ENCODE data around the gene DAB2IP.

DAB2IP gene

DNA sequence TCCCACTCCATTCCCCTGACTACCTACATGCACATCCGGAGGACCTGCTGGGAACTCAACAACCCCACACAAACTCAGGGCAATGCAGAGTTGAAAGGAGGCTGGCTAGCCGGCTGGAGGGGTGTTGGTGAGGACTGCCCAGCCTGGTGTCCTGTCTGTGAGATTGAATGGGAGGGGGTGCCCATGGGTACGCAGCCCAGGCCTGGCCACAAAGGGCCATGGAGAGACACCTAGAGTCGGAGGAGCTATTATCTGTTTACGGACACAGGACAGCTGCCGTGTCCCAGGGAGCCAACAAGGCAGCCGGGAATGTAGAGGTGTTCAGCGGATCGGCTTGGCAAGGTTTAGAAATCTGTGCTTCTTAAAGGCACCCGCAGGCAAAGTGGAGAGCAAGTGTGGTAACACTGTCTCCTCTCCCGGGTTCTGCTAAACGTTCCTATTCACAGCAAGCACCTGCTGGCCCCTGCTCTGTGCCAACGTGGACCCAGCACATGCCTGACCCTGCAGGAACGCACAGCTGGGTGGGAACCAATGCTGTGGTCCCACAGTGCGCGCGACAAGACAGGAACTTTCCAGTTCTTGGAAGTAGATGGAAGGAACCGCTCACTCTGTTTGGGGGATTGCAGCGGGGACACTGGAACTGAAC lies 166.7 kb downstream of the DAB2IP start:
- no peak for DNase-seq (ENCODE audit: low read depth)

DNA sequence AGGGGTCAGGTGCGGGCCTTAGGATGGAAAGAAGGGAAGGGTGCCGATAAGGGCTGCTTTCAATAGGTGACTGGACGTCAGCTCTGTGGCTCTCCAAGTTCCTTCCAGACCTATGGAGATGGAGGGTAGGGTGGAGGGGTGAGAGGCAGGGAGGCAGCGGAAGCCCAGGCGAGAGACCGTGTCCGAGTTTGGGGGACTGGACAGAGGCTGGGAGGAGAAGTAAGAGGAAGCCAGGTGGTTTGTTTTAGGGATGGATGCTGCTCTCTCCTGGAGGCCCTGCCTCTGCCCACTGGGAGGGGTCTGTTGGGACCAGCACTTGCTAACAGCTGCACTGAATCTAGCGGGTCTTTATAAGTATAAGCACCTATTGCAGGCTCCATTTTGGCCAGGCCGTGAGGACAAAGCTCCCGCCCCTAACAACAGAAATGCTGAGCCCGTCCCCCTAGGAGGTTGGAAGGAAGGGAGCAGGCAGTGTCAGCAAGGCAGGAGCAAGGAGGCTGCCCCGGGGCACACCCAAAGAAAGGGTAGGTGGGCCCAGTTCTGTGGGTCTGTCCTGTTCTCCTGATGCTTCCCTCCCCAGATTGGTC lies 167.5 kb downstream of the DAB2IP start:
- no peak for DNase-seq (ENCODE audit: low read depth)

DNA sequence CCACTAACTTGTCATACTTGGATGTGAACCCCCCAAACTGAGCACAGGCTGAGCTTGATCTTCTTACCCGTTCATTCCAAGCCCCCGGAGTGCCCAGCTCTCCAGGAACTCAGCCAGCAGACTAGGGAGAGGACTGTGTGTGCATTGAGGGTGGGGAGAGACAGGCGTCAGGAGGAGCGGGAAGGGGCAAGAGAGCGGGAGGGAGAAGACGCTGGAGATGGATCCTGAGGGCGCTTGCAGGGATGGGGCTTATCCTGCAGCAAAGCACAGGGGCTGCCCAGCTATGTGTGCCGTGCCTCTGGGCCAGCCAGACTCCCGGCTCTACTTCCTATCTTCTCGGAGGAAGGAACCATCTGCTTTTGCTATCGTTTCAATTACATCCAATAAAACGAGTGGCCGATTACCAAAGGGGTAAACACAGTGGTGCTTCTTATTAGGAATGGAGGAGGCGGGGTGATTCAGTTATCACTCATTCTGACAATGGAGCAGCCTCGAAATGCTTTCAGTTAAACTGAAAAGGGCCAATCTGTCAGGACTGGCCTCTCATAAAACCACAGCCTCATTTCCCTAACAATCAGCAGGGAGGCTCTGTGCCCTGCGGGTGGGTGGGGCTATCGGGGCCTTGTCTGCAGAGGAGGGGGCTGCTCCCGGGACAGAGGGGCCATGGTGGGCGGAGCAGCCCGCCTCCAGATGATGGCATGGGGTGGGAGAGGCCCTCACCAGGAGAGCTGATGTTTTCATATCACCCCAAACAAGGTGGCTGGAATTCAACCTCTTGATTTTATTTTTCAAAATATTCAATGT lies 168.2 kb downstream of the DAB2IP start:
- DNase-seq (ENCODE audit: low read depth): no peak

GRCh38 chr9:121820286-121821005 lies 169.0 kb downstream of the DAB2IP start:
- DNase-seq (ENCODE audit: low read depth): no peak

DNA sequence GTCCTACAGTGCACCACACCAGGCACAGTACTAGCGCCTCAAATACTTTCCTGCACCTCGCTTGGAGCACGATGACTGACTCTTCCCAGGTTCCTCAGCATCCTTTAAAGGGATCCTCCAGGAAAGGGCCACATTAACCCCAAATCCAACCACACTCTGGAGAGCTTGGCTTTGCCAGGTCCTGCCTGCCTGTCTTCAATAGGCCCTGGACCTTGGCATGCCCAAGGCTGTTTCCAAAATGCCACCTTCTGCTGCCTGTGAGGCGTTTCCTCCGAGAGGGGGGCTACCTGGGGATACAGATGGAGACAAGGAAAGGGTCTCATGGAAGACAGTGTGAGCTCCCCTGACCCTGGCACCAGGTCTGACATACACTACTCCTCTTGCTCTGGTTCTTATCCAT lies 169.9 kb downstream of the DAB2IP start:
- DNase-seq (ENCODE audit: low read depth): no peak

DNA sequence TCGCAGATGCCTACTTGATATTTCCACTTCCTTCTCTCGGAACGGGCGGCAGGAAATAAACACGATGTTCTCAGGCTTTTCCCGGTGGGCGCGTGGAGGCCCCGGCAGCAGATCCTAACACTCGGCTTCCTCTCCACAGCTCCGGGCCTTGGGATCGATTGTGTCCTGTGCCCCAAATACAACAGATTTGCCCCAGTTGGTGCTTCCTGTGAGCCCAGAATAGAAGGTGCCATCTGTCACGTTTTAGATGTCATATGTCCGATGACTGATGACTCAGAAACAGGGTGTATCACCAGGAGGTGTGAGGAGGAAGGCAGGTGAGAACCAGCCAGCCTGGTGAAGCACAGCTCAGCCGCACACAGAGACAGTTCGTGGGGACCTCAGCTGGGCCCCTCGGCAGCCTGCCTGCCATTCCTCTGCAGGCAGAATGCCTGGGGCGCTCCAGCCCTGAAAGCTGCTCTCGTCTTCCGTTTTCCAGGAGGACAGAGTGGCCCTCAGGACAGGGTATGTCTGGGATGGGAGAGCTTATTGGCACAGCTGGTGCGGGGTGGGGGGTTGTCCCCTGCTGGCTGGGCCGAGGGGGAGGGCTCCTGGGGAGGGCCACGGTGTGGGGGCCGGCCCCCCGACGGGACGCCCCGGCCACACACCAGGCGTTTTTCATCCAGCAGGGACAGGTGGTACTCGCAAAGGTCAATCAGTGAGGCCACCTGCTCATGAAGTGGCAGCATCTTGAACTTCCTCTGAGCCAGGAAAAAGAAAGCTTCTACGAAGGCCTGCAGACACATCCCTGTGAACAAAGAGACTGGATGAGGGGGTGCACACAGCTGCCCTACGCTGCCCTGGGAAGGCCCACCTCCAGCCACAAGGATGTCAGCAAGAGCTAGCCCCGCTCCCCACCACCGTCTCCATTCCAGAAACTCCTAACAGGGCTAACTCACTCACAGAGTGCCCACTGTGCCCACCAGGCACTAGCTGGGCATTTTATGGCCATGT lies 171.0 kb downstream of the DAB2IP start:
- no peak for DNase-seq (ENCODE audit: low read depth)

GRCh38 chr9:121823451-121824169 lies 172.2 kb downstream of the DAB2IP start:
- no peak for DNase-seq (ENCODE audit: low read depth)

DNA sequence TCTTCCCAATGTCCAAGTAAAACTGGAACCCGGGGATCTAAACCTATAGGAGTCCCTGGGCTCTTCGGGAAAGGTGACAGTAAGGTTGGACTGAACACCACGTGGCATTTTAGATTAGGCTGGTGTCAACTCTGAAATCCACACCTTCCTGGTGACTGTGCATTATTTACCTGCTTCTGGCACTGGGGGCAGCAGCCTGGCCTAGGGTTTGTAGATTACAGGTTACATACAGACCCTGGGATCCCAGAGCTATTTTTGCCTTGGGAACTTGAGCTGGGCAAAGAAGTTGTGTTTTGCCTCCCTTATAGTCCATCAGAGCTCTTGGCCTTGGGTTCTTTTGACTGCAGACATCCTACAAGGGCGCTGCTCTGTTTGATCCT lies 173.2 kb downstream of the DAB2IP start:
- no peak for DNase-seq (ENCODE audit: low read depth)

DNA sequence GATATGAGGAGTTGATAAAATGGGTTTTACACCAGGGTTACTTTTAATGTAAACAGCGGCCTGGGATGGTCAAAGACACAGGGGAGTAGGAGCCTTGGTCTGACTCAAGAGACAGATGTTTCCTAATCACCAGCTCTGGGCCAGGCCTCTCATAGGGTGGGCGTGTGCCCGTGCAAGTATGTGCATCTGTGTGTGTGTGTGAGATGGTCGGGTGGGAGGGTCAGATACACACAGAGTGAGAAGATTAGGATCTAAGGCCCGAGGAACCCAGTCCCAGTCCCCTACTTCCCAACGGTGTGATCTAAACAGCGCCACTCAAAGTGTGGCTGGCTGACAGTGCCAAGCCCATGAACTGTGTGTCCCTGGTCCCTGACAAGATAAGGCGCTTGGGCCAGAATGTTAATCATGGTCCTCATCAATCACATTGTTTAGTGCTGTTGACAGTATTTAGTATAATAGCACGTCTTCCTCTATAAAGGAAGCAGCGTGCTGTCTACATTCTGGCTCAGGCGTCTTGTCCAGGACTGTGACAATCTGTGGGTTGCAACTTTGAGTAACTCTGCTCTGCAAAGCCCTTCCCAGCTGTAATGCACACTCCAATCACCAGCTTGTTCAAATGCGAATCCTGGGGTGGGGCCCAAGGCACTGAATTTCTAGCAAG lies 173.7 kb downstream of the DAB2IP start:
- DNase-seq (ENCODE audit: low read depth): no peak

GRCh38 chr9:121826711-121827110 lies 175.3 kb downstream of the DAB2IP start:
- no peak for DNase-seq (ENCODE audit: low read depth)

GRCh38 chr9:121827251-121827967 lies 176.0 kb downstream of the DAB2IP start:
- DNase-seq (ENCODE audit: low read depth): no peak

GRCh38 chr9:121830441-121831140 lies 179.2 kb downstream of the DAB2IP start:
- no peak for DNase-seq (ENCODE audit: low read depth)

DNA sequence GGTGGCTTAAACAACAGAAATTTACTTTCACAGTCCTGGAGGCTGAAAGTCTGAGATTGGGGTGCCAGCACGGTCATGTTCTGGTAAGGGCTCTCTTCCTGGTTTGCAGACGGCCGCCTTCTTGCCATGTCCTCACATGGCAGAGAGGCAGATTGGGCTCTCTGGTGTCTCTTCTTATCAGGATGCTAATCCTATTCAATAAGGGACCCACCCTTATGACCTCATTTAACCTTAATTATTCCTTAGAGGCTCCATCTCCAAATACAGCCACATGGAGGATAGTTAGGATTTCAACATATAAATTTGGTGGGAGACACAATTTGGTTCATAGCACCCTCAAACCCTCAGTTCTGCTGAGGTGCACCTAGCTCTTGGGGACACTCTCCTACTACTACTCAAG lies 180.4 kb downstream of the DAB2IP start:
- no peak for DNase-seq (ENCODE audit: low read depth)

DNA sequence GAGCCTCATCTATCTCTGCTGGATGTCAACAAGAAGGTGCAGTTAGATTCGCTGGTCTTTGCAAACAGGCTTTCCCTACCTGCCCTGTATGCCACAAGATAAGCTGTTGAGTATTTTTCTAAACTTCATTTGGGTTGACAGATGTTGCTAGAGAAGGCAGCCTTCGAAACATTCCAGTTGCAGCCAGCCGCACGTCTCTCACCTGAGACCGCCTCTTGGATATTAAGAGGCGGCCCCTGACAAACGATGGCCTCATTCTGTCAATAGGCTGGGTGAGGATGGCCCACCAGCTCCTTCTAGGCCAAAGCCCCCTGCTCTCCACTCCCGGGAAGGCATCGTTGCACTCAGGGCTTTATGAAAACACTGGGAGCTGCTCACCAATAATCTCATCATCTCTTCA lies 181.6 kb downstream of the DAB2IP start:
- DNase-seq (ENCODE audit: low read depth): no peak

Data from activated T-cell treated with anti-CD3 and anti-CD28 coated beads for 48 hours (primary cell).